Activated T-helper 1 cell treated with anti-CD3 and anti-CD28 coated beads, Interleukin-12 subunit alpha, Interleukin-12 subunit beta, Interleukin-2, Interleukin-4 antibody, amounts not matched to agents 30 ng/mL and 10 ng/mL and 1 ng/mL, durations not matched to agents 14 hours and 24 hours and 36 hours (primary cell): ENCODE measurements around the gene SMPX. TPM values are rescaled to one million over a fixed set of nuclear protein-coding genes. Genes with fewer than 3 reads are reported as not detected.

Source experiments
- DNase-seq: peaks from one replicate; pipeline ENCODE4 v3.0.0; 2021; ENCODE audit warnings: low spot score
- H3K27ac Mint-ChIP-seq: one replicate; pipeline ENCODE4 v1.8.0; 2021; ENCODE audit warnings: mild to moderate bottlenecking, mixed read lengths
- H3K27me3 Mint-ChIP-seq: one replicate; pipeline ENCODE4 v1.8.0; 2022; ENCODE audit warnings: mild to moderate bottlenecking, moderate library complexity, mixed read lengths; ENCODE audit not compliant: insufficient read depth
- H3K36me3 Mint-ChIP-seq: one replicate; pipeline ENCODE4 v1.8.0; 2021; ENCODE audit warnings: low read depth, mixed read lengths
- H3K4me1 Mint-ChIP-seq: one replicate; pipeline ENCODE4 v1.8.0; 2021; ENCODE audit warnings: low read depth, mixed read lengths
- H3K4me3 Mint-ChIP-seq: one replicate; pipeline ENCODE4 v1.8.0; 2021; ENCODE audit warnings: mild to moderate bottlenecking, moderate library complexity, mixed read lengths
- H3K9me3 Mint-ChIP-seq: one replicate; pipeline ENCODE4 v1.8.0; 2021; ENCODE audit warnings: mixed read lengths
- intact Hi-C: fragments of 100-400 bp; cut with micrococcal nuclease; formaldehyde crosslinking; loops from one replicate; pipeline ENCODE4 v1.15.1; 2024
- total RNA-seq: library from RNA; stranded (reverse); gene quantifications from 2 replicates; pipeline ENCODE4 v1.2.3, GENCODE V29; 2022

SMPX gene
- total RNA-seq, 1 donor from 2014 or later = not detected

GRCh38 chrX:21740329-21741274, 17.3 kb downstream of the SMPX start:
- DNase-seq = no peak
- no peaks in the 10 kb centered on the region for H3K9me3 Mint-ChIP-seq
- peaks cover 3% of the 10 kb centered on the region for H3K27me3 Mint-ChIP-seq
- intact Hi-C loops = no loop called here
- H3K4me1 Mint-ChIP-seq = no peaks in the 10 kb centered on the region
- H3K36me3 Mint-ChIP-seq = no peaks in the 10 kb centered on the region
- no peak overlapping the region for H3K27ac Mint-ChIP-seq
- H3K4me3 Mint-ChIP-seq = no peak overlapping the region

GRCh38 chrX:21738950-21739287, 19.0 kb downstream of the SMPX start:
- intact Hi-C loops = no loop called here
- Mint-ChIP-seq H3K27me3 (peaks cover 3% of the 10 kb centered on the region), H3K9me3 (no peaks in the 10 kb centered on the region), H3K4me1 (no peaks in the 10 kb centered on the region), H3K36me3 (no peaks in the 10 kb centered on the region), H3K4me3 (no peak overlapping the region), H3K27ac (no peak overlapping the region)
- no peak for DNase-seq

GRCh38 chrX:21738210-21738949, 19.5 kb downstream of the SMPX start:
- no peak overlapping the region for H3K4me3 Mint-ChIP-seq
- H3K36me3 Mint-ChIP-seq = no peaks in the 10 kb centered on the region
- intact Hi-C loops = no loop called here
- H3K27ac Mint-ChIP-seq = no peak overlapping the region
- no peaks in the 10 kb centered on the region for H3K4me1 Mint-ChIP-seq
- no peaks in the 10 kb centered on the region for H3K9me3 Mint-ChIP-seq
- no peak for DNase-seq
- no peaks in the 10 kb centered on the region for H3K27me3 Mint-ChIP-seq

GRCh38 chrX:21735768-21736127, 22.2 kb downstream of the SMPX start:
- Mint-ChIP-seq H3K27me3 (no peaks in the 10 kb centered on the region), H3K9me3 (no peaks in the 10 kb centered on the region), H3K36me3 (no peaks in the 10 kb centered on the region), H3K4me3 (no peak overlapping the region), H3K4me1 (no peaks in the 10 kb centered on the region), H3K27ac (no peak overlapping the region)
- intact Hi-C loops = no loop called here
- DNase-seq = no peak

GRCh38 chrX:21735038-21735767, 22.7 kb downstream of the SMPX start:
- no peak overlapping the region for H3K27ac Mint-ChIP-seq
- intact Hi-C loops = no loop called here

GRCh38 chrX:21734175-21734574, 23.7 kb downstream of the SMPX start:
- Mint-ChIP-seq H3K27ac (no peak overlapping the region), H3K27me3 (peaks cover 2% of the 10 kb centered on the region), H3K4me3 (no peak overlapping the region), H3K36me3 (no peaks in the 10 kb centered on the region), H3K4me1 (no peaks in the 10 kb centered on the region), H3K9me3 (no peaks in the 10 kb centered on the region)
- intact Hi-C loops = no loop called here
- no peak for DNase-seq

More at GRCh38 chrX:21735038-21735767, 22.7 kb downstream of the SMPX start:
- Mint-ChIP-seq H3K4me3 (no peak overlapping the region), H3K9me3 (no peaks in the 10 kb centered on the region), H3K36me3 (no peaks in the 10 kb centered on the region), H3K4me1 (no peaks in the 10 kb centered on the region), H3K27me3 (no peaks in the 10 kb centered on the region)
- no peak for DNase-seq

- no peaks in the 10 kb centered on the region for H3K9me3 Mint-ChIP-seq
- H3K4me3 Mint-ChIP-seq = no peak overlapping the region
- H3K36me3 Mint-ChIP-seq = no peaks in the 10 kb centered on the region
- no peaks in the 10 kb centered on the region for H3K4me1 Mint-ChIP-seq
- intact Hi-C loops = no loop called here
- no peak for DNase-seq
- no peak overlapping the region for H3K27ac Mint-ChIP-seq
- peaks cover 2% of the 10 kb centered on the region for H3K27me3 Mint-ChIP-seq
Measured at GRCh38 chrX:21733705-21734104, 24.2 kb downstream of the SMPX start.

- H3K4me1 Mint-ChIP-seq = no peaks in the 10 kb centered on the region
Measured at GRCh38 chrX:21730026-21730425, 27.9 kb downstream of the SMPX start.

GRCh38 chrX:21728276-21728968, 29.5 kb downstream of the SMPX start:
- intact Hi-C loops = no loop called here
- no peaks in the 10 kb centered on the region for H3K36me3 Mint-ChIP-seq
- no peaks in the 10 kb centered on the region for H3K9me3 Mint-ChIP-seq
- no peak overlapping the region for H3K4me3 Mint-ChIP-seq
- DNase-seq = no peak
- peaks cover 2% of the 10 kb centered on the region for H3K27me3 Mint-ChIP-seq
- no peak overlapping the region for H3K27ac Mint-ChIP-seq
- H3K4me1 Mint-ChIP-seq = no peaks in the 10 kb centered on the region

More at GRCh38 chrX:21730026-21730425, 27.9 kb downstream of the SMPX start:
- intact Hi-C loops = no loop called here
- Mint-ChIP-seq H3K27me3 (peaks cover 2% of the 10 kb centered on the region), H3K27ac (no peak overlapping the region), H3K36me3 (no peaks in the 10 kb centered on the region), H3K9me3 (no peaks in the 10 kb centered on the region), H3K4me3 (no peak overlapping the region)
- DNase-seq = no peak

- Mint-ChIP-seq H3K27me3 (peaks cover 2% of the 10 kb centered on the region), H3K36me3 (no peaks in the 10 kb centered on the region), H3K27ac (no peak overlapping the region), H3K4me3 (no peak overlapping the region), H3K9me3 (no peaks in the 10 kb centered on the region), H3K4me1 (no peaks in the 10 kb centered on the region)
- intact Hi-C loops = no loop called here
- DNase-seq = no peak
Measured at GRCh38 chrX:21725916-21726315, 32.0 kb downstream of the SMPX start.

GRCh38 chrX:21725496-21725895, 32.4 kb downstream of the SMPX start:
- no peak for DNase-seq
- Mint-ChIP-seq H3K4me1 (no peaks in the 10 kb centered on the region), H3K27me3 (peaks cover 2% of the 10 kb centered on the region), H3K4me3 (no peak overlapping the region), H3K9me3 (no peaks in the 10 kb centered on the region), H3K36me3 (no peaks in the 10 kb centered on the region), H3K27ac (no peak overlapping the region)
- intact Hi-C loops = no loop called here

- Mint-ChIP-seq H3K9me3 (no peaks in the 10 kb centered on the region), H3K4me1 (no peaks in the 10 kb centered on the region), H3K4me3 (no peak overlapping the region), H3K36me3 (no peaks in the 10 kb centered on the region), H3K27me3 (no peaks in the 10 kb centered on the region), H3K27ac (no peak overlapping the region)
- no peak for DNase-seq
- intact Hi-C loops = no loop called here
Measured at GRCh38 chrX:21723814-21724213, 34.1 kb downstream of the SMPX start.
